OCI-LY7 (cell line): ENCODE measurements around the gene EIF4B. TPM values are rescaled to one million over a fixed set of nuclear protein-coding genes. Genes with fewer than 3 reads are reported as not detected.

Experiments
- BruUV-seq: library from RNA; stranded (reverse); fragments of 400-500 nt; replicated peaks from 2 replicates; lab custom pipeline; 2021; lab: Mats Ljungman, UMichigan
- CTCF ChIA-PET: fragments of 300-600 bp; sonication (Branson Sonifier 250); formaldehyde crosslinking; loops from one replicate; lab custom pipeline; 2022; ENCODE audit warnings: antibody characterized with exemption; ENCODE audit not compliant: unreplicated experiment; lab: Charles Lee
- POLR2A ChIA-PET: fragments of 300-600 bp; sonication (Branson Sonifier 250); formaldehyde crosslinking; loops from one replicate; lab custom pipeline; 2022; ENCODE audit warnings: antibody characterized with exemption; lab: Charles Lee
- DNase-seq: peaks from one replicate; pipeline ENCODE4 v3.0.0-alpha.2; 2015; ENCODE audit warnings: low spot score
- H2AFZ ChIP-seq: fragments of 200-600 bp; sonication (generic), shearing (Covaris generic); 2 replicates; pipeline ENCODE4 v1.6.1; 2014; ENCODE audit warnings: mild to moderate bottlenecking, antibody characterized with exemption, low read length, moderate library complexity
- H3K27ac ChIP-seq: fragments of 200-600 bp; sonication (generic); 2 replicates; pipeline ENCODE4 v1.5.1; 2014; ENCODE audit warnings: mixed run types, low read depth, mild to moderate bottlenecking, moderate library complexity, low read length, inconsistent platforms; ENCODE audit not compliant: poor library complexity, severe bottlenecking
- H3K36me3 ChIP-seq: fragments of 200-600 bp; sonication (generic); 2 replicates; pipeline ENCODE4 v1.6.1; 2014; ENCODE audit warnings: mild to moderate bottlenecking, antibody characterized with exemption, low read length, moderate library complexity, mixed read lengths; ENCODE audit not compliant: insufficient read depth
- H3K4me1 ChIP-seq: fragments of 200-600 bp; sonication (generic); 2 replicates; pipeline ENCODE4 v1.5.1; 2014; ENCODE audit warnings: mild to moderate bottlenecking, low read length; ENCODE audit not compliant: insufficient read depth, poor library complexity, severe bottlenecking
- H3K4me2 ChIP-seq: fragments of 200-600 bp; sonication (generic); 2 replicates; pipeline ENCODE4 v1.6.1; 2014; ENCODE audit warnings: mild to moderate bottlenecking, low read length
- H3K4me3 ChIP-seq: fragments of 200-600 bp; sonication (generic); 2 replicates; pipeline ENCODE4 v1.5.1; 2014; ENCODE audit warnings: mild to moderate bottlenecking, low read depth, low read length; ENCODE audit not compliant: poor library complexity, severe bottlenecking
- H3K79me2 ChIP-seq: fragments of 200-600 bp; sonication (generic); 2 replicates; pipeline ENCODE4 v1.6.1; 2016; ENCODE audit warnings: low read depth, mild to moderate bottlenecking, low read length, moderate library complexity, mixed read lengths; ENCODE audit not compliant: insufficient read depth
- H3K9me2 ChIP-seq: fragments of 200-600 bp; sonication (generic); 2 replicates; pipeline ENCODE4 v1.6.1; 2016; ENCODE audit warnings: mild to moderate bottlenecking, low read length, mixed read lengths; ENCODE audit not compliant: insufficient read depth
- H3K9me3 ChIP-seq: fragments of 200-600 bp; sonication (generic); 2 replicates; pipeline ENCODE4 v1.6.1; 2014; ENCODE audit warnings: mild to moderate bottlenecking, mixed run types, low read length, mixed read lengths
- H4K20me1 ChIP-seq: fragments of 200-600 bp; sonication (generic); 2 replicates; pipeline ENCODE4 v1.6.1; 2014; ENCODE audit warnings: mild to moderate bottlenecking, antibody characterized with exemption, low read length, moderate library complexity, mixed read lengths; ENCODE audit not compliant: insufficient read depth
- EZH2phosphoT487 ChIP-seq: fragments of 200-600 bp; sonication (generic); IDR thresholded peaks from 2 replicates; pipeline ENCODE4 v1.6.1; 2018; ENCODE audit warnings: low read depth, borderline replicate concordance, mild to moderate bottlenecking, mixed run types, antibody characterized with exemption, low read length, moderate library complexity, mixed read lengths
- intact Hi-C: fragments of 100-400 bp; cut with micrococcal nuclease; formaldehyde crosslinking; loops from one replicate; pipeline ENCODE4 v1.10.0; 2022; ENCODE audit not compliant: unreplicated experiment
- total RNA-seq, 2 experiments: library from RNA; depleted of rRNA in 1 of 2; stranded (reverse); fragments of >200 nt in 1 of 2; shearing (Covaris generic) in 1 of 2; gene quantifications; 2 replicates each; pipeline ENCODE4 v1.2.3, GENCODE V29; 2014 to 2022
- TF ChIP-seq, protein P1 (sequence below): fragments of 200-600 bp; sonication (generic); conservative IDR thresholded peaks from 2 replicates; pipeline ENCODE4 v1.5.1; 2014; ENCODE audit warnings: mild to moderate bottlenecking, antibody characterized with exemption, low read length, moderate library complexity, mixed read lengths

The EIF4B gene
- total RNA-seq, 2 experiments from 2014 or later, result 645 to 745 TPM

DNA sequence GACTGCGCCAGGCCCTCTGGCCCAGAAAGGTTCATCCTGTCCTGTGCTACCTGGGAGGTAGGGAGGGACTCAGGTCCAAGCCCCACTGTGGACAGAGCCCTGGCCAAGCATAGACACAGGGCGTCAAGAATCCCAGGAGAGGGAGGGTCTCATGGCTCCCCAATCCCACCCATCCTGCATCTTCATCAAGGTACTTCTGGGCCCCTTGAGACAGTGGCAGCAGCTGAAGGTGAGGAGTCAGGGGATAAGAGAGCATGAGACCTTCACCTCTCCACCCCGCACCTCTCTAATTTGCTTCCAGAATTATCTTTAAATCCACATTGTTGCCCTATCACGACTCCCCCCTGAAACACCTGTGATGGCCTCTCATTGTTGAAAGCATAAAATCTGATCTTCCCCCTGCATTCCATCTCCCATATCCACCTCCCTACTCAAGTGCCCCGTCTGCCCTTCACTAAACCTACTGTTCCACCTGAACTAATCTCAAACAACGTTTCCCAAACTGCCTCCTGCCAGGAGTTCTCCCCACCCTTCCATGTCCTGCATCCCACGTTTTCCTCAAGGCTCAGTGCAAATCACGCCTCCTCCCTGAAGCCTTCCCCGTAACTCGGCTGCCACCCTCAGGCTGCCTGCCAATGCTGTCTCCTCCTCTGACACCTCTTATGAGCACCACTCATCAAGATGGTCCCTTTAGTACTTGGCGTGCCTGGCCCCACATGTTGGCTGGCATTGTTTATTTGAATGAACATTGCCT is 30.3 kb upstream of the EIF4B start:
- Histone ChIP-seq H3K27ac (no peak overlapping the region), H3K9me3 (no peaks in the 10 kb centered on the region), H3K4me1 (no peaks in the 10 kb centered on the region), H3K4me3 (no peak overlapping the region), H3K79me2 (no peaks in the 10 kb centered on the region), H4K20me1 (no peaks in the 10 kb centered on the region), H3K4me2 (no peak overlapping the region), H3K36me3 (no peaks in the 10 kb centered on the region), H2AFZ (no peak overlapping the region), H3K9me2 (no peaks in the 10 kb centered on the region)
- CTCF ChIA-PET, result no interaction called here
- intact Hi-C loops, result no loop called here
- POLR2A ChIA-PET, result no interaction called here
- no TSS peak for BruUV-seq
- TF ChIP-seq, protein P1, sequence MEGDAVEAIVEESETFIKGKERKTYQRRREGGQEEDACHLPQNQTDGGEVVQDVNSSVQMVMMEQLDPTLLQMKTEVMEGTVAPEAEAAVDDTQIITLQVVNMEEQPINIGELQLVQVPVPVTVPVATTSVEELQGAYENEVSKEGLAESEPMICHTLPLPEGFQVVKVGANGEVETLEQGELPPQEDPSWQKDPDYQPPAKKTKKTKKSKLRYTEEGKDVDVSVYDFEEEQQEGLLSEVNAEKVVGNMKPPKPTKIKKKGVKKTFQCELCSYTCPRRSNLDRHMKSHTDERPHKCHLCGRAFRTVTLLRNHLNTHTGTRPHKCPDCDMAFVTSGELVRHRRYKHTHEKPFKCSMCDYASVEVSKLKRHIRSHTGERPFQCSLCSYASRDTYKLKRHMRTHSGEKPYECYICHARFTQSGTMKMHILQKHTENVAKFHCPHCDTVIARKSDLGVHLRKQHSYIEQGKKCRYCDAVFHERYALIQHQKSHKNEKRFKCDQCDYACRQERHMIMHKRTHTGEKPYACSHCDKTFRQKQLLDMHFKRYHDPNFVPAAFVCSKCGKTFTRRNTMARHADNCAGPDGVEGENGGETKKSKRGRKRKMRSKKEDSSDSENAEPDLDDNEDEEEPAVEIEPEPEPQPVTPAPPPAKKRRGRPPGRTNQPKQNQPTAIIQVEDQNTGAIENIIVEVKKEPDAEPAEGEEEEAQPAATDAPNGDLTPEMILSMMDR, result no peak
- no peak for TF ChIP-seq EZH2phosphoT487
- no peak for DNase-seq

DNA sequence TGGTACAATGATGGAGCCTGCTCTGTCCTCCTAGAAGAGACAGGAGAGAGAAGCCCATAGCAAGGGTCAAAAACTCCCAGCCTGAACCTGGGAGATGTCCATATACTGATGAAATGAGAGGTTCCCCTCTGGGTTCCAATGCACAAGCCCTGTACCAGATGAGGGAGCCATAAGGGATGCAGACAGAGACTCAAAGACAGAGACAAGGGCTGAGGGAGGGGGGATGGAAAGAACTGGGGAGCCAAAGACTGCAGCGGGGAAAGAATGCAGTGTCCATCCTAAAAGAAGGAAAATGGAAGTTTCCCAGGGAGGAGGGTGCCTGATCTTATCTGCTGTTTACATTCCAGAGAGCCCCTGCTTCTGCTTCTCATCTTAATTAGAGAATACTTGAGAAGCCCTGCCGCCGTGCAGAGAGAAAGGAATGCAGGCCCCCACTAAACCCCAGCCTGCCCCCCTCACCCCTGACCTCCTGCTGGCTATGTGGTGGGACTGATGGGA is 29.6 kb upstream of the EIF4B start:
- H3K4me3 ChIP-seq, result no peak overlapping the region
- H3K36me3 ChIP-seq, result no peaks in the 10 kb centered on the region
- H4K20me1 ChIP-seq, result no peaks in the 10 kb centered on the region
- BruUV-seq, result no TSS peak
- intact Hi-C loops, result no loop called here
- H3K4me2 ChIP-seq, result no peak overlapping the region
- ChIA-PET POLR2A (no interaction called here), CTCF (no interaction called here)
- H3K27ac ChIP-seq, result no peak overlapping the region
- H2AFZ ChIP-seq, result no peak overlapping the region
- no peak for TF ChIP-seq EZH2phosphoT487
- TF ChIP-seq, protein P1, result no peak
- H3K9me2 ChIP-seq, result no peaks in the 10 kb centered on the region
- no peaks in the 10 kb centered on the region for H3K79me2 ChIP-seq
- H3K4me1 ChIP-seq, result no peaks in the 10 kb centered on the region
- no peaks in the 10 kb centered on the region for H3K9me3 ChIP-seq
- DNase-seq, result no peak

DNA sequence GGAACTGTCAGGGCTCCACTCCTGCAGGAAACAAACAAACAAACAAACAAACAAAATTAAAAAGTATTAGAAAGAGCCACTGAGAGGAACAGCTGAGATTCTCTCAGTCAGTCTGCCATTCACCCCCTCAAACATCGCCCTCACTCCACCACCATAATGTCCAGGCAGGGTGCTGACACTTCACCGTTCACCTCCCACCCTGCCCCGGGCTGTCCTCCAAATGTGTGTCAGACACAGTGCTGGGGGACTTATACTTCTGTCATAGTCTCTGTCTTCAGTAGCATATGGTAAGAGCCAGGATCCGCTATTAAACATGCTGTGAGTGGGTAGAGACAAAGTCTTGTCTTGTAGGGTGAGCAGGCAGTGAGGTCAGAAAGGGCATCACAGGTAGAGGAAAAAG is 29.1 kb upstream of the EIF4B start:
- H2AFZ ChIP-seq, result no peak overlapping the region
- intact Hi-C loops, result no loop called here
- DNase-seq, result no peak
- H4K20me1 ChIP-seq, result no peaks in the 10 kb centered on the region
- H3K27ac ChIP-seq, result no peak overlapping the region
- H3K9me3 ChIP-seq, result no peaks in the 10 kb centered on the region
- ChIA-PET CTCF (interaction anchor here (0.6 kb wide), 2 partner anchors 98 to 185 kb away, joined by 3 read pairs; no protein-coding TSS in a partner anchor), POLR2A (interaction anchor here (0.6 kb wide), 1 partner anchor 12 kb away, joined by 3 read pairs; no protein-coding TSS in a partner anchor)
- BruUV-seq, result no TSS peak
- no peaks in the 10 kb centered on the region for H3K4me1 ChIP-seq
- H3K79me2 ChIP-seq, result no peaks in the 10 kb centered on the region
- no peaks in the 10 kb centered on the region for H3K9me2 ChIP-seq
- H3K36me3 ChIP-seq, result no peaks in the 10 kb centered on the region
- no peak overlapping the region for H3K4me2 ChIP-seq
- no peak for TF ChIP-seq EZH2phosphoT487
- TF ChIP-seq, protein P1, result no peak
- no peak overlapping the region for H3K4me3 ChIP-seq
